HepG2 (cell line): ENCODE data around the gene PRKD2. TPM values are rescaled to one million over a fixed set of nuclear protein-coding genes. Genes with fewer than 3 reads are reported as not detected.

Experiments
- ARID4A ChIP-seq: sonication (generic); formaldehyde crosslinking; IDR thresholded peaks from 2 replicates; pipeline ENCODE4 v1.5.0; 2020; ENCODE audit warnings: mild to moderate bottlenecking, missing genetic modification reagents, borderline replicate concordance
- CEBPB ChIP-seq: IDR thresholded peaks from 2 replicates; pipeline ENCODE4 v1.6.1; 2011; ENCODE audit warnings: low read depth, low read length, improper control_type of control experiment, borderline replicate concordance
- DPF2 ChIP-seq: sonication (generic); formaldehyde crosslinking; IDR thresholded peaks from 2 replicates; pipeline ENCODE4 v1.4.0; 2020; ENCODE audit warnings: mild to moderate bottlenecking, low read depth, missing genetic modification reagents, borderline replicate concordance
- DRAP1 ChIP-seq: IDR thresholded peaks from 2 replicates; pipeline ENCODE4 v1.6.1; 2016; ENCODE audit warnings: missing genetic modification reagents, missing compliant biosample characterization
- ELK4 ChIP-seq: sonication (generic); formaldehyde crosslinking; IDR thresholded peaks from 2 replicates; pipeline ENCODE4 v1.9.0; 2021; ENCODE audit warnings: missing genetic modification reagents, borderline replicate concordance
- ESRRA ChIP-seq: sonication (generic); formaldehyde crosslinking; IDR thresholded peaks from 2 replicates; pipeline ENCODE4 v1.5.1; 2020; ENCODE audit warnings: mild to moderate bottlenecking, low read depth, missing genetic modification reagents
- FOXA1 ChIP-seq, 2 experiments: fragments of 450-650 bp in 1 of 2; sonication (generic) in 1 of 2; formaldehyde crosslinking in 1 of 2; IDR thresholded peaks; 2 replicates each; pipeline versions ENCODE4 v1.4.0 to v1.6.1; 2016 to 2020; ENCODE audit warnings: missing genetic modification reagents in 1 of 2
- HBP1 ChIP-seq: IDR thresholded peaks from 2 replicates; pipeline ENCODE4 v1.6.1; 2016; ENCODE audit warnings: low read depth, control low read depth
- HMGXB4 ChIP-seq, 2 experiments: sonication (generic) in 1 of 2; formaldehyde crosslinking in 1 of 2; IDR thresholded peaks; 2 replicates each; pipeline versions ENCODE4 v1.4.0 to v1.6.1; 2018 to 2020; ENCODE audit warnings: missing genetic modification reagents in 2 of 2, borderline replicate concordance in 1 of 2, low read depth in 1 of 2, mild to moderate bottlenecking in 1 of 2, missing biosample characterization in 1 of 2
- KDM2A ChIP-seq: sonication (generic); formaldehyde crosslinking; IDR thresholded peaks from 2 replicates; pipeline ENCODE4 v1.4.0; 2020; ENCODE audit warnings: low read depth, missing genetic modification reagents, borderline replicate concordance
- KMT2B ChIP-seq: IDR thresholded peaks from 2 replicates; pipeline ENCODE4 v1.6.1; 2016; ENCODE audit warnings: missing genetic modification reagents, missing compliant biosample characterization
- MYNN ChIP-seq: sonication (generic); formaldehyde crosslinking; IDR thresholded peaks from 2 replicates; pipeline ENCODE4 v1.4.0; 2020; ENCODE audit warnings: mild to moderate bottlenecking, low read depth, missing genetic modification reagents
- NR3C1 ChIP-seq: sonication (generic); formaldehyde crosslinking; IDR thresholded peaks from 2 replicates; pipeline ENCODE4 v1.4.0; 2020; ENCODE audit warnings: missing genetic modification reagents
- RFX1 ChIP-seq: fragments of 450-650 bp; IDR thresholded peaks from 2 replicates; pipeline ENCODE4 v1.6.1; 2017
- SAP130 ChIP-seq: IDR thresholded peaks from 2 replicates; pipeline ENCODE4 v1.6.1; 2016; ENCODE audit warnings: low read depth
- SIX4 ChIP-seq: sonication (generic); formaldehyde crosslinking; IDR thresholded peaks from 2 replicates; pipeline ENCODE4 v1.4.0; 2020; ENCODE audit warnings: missing genetic modification reagents
- TCF7 ChIP-seq: sonication (generic); IDR thresholded peaks from 2 replicates; pipeline ENCODE4 v1.6.1; 2016; ENCODE audit warnings: antibody characterized with exemption, low read depth
- ZNF12 ChIP-seq: sonication (generic); formaldehyde crosslinking; IDR thresholded peaks from 2 replicates; pipeline ENCODE4 v1.5.0; 2020; ENCODE audit warnings: missing genetic modification reagents
- ZNF670 ChIP-seq: sonication (generic); formaldehyde crosslinking; IDR thresholded peaks from 2 replicates; pipeline ENCODE4 v1.8.0; 2022; ENCODE audit warnings: mild to moderate bottlenecking, missing genetic modification reagents, borderline replicate concordance
- ZNF7 ChIP-seq: IDR thresholded peaks from 2 replicates; pipeline ENCODE4 v1.6.1; 2016; ENCODE audit warnings: missing biosample characterization, missing genetic modification reagents
- ZSCAN31 ChIP-seq: sonication (generic); formaldehyde crosslinking; IDR thresholded peaks from 2 replicates; pipeline ENCODE4 v1.5.0; 2020; ENCODE audit warnings: low read depth, mild to moderate bottlenecking, missing genetic modification reagents
- polyA plus RNA-seq, 8 experiments: library from polyadenylated mRNA; depleted of rRNA in 3 of 8; stranded (reverse) in 7 of 8; unstranded in 1 of 8; fragments of >200 nt; fragmentation: Illumina TruSeq in 4 of 8; extraction: Trizol in 4 of 8; gene quantifications; 2 replicates each; pipeline versions ENCODE4 v1.2.1 to v1.2.3, GENCODE V29; 2011 to 2016; ENCODE audit warnings: low read depth in 4 of 8, missing spikeins in 1 of 8, mixed read lengths in 1 of 8; ENCODE audit not compliant: insufficient read depth in 1 of 8
- total RNA-seq, 5 experiments: library from RNA; depleted of rRNA; stranded (reverse); fragments of >200 nt; fragmentation: Illumina TruSeq; extraction: Trizol; gene quantifications; 2 replicates each; pipeline ENCODE4 v1.2.3, GENCODE V29; 2016; ENCODE audit warnings: low read depth in 1 of 5

The PRKD2 gene
- total and polyA plus RNA-seq, 2 of the 13 experiments (the other 11 are each of a cell fraction or from before 2014, with no cell fraction given): 6.7 to 7.3 TPM

GRCh38 chr19:46764817-46765291 lies 47.9 kb upstream of the PRKD2 start (continued):
- 0 out of 2 replicates have a peak, but pooled peaks have one; percentile 39 for TF ChIP-seq HBP1 (CRISPR knock-in tag)
- TF ChIP-seq DPF2 (CRISPR knock-in tag): peak; percentile 72
- 0 out of 2 replicates have a peak, but pooled peaks have one; percentile 33 for TF ChIP-seq ZNF670
- TF ChIP-seq ARID4A (CRISPR knock-in tag): peak; percentile 19; the same call in 1 of the 2 replicates
- peak; percentile 53; the same call in 1 of the 2 replicates for TF ChIP-seq KDM2A (CRISPR knock-in tag)
- no peak for TF ChIP-seq NR3C1
- TF ChIP-seq ESRRA: 0 out of 2 replicates have a peak, but pooled peaks have one; percentile 70
- TF ChIP-seq ELK4 (CRISPR knock-in tag): no peak
- no peak for TF ChIP-seq ZNF7 (CRISPR knock-in tag)
- TF ChIP-seq SIX4 (CRISPR knock-in tag): 0 out of 2 replicates have a peak, but pooled peaks have one; percentile 16
- TF ChIP-seq RFX1: peak; percentile 63; the same call in 1 of the 2 replicates
- peak; percentile 87 for TF ChIP-seq CEBPB
- TF ChIP-seq MYNN: no peak
- TF ChIP-seq ZSCAN31 (CRISPR knock-in tag): 0 out of 2 replicates have a peak, but pooled peaks have one; percentile 39
- TF ChIP-seq HMGXB4 (CRISPR knock-in tag; IDR thresholded peaks at IDR 0.05; ENCODE audit: borderline replicate concordance in 1 of 2, low read depth in 1 of 2): 0 out of 4 replicates have a peak, but pooled peaks of 1 of the 2 experiments have one; percentile 21
- no peak for TF ChIP-seq FOXA1 (IDR thresholded peaks at IDR 0.05)
- 0 out of 2 replicates have a peak, but pooled peaks have one; percentile 9 for TF ChIP-seq FOXA1 (CRISPR knock-in tag; IDR thresholded peaks at IDR 0.05)
- no peak for TF ChIP-seq KMT2B (CRISPR knock-in tag)
- TF ChIP-seq ZNF12: peak; percentile 77
- peak; percentile 70 for TF ChIP-seq SAP130 (CRISPR knock-in tag)
- TF ChIP-seq TCF7: no peak
- TF ChIP-seq DRAP1: peak; percentile 43; the same call in 1 of the 2 replicates
